HEK293 (cell line): Measurements from ENCODE around the gene KRT33A.

Experiments used
- CTCF ChIA-PET: fragments of 350-600 bp; formaldehyde crosslinking; extraction: SDS; loops from one replicate; lab custom pipeline; 2021; ENCODE audit warnings: antibody characterized with exemption; lab: Yijun Ruan, JAX
- POLR2A ChIA-PET: fragments of 300-600 bp; formaldehyde crosslinking; extraction: SDS; loops from one replicate; lab custom pipeline; 2020; ENCODE audit warnings: antibody characterized with exemption, inconsistent platforms; lab: Yijun Ruan, JAX
- H3K27ac ChIP-seq: fragments of 200-500 bp; sonication (Bioruptor generic); 2 replicates; pipeline ENCODE4 v1.5.1; 2014; ENCODE audit warnings: low read depth, low read length, control low read depth, inconsistent platforms; ENCODE audit errors: extremely low read depth
- H3K36me3 ChIP-seq, 2 experiments: fragments of 200-500 bp in 1 of 2; sonication (Bioruptor generic) in 1 of 2; 1 replicate in 1 of 2; 2 replicates in 1 of 2; pipeline ENCODE4 v1.5.1; 2014 to 2017; ENCODE audit warnings: inconsistent platforms in 2 of 2, low read length in 2 of 2; ENCODE audit not compliant: control insufficient read depth in 2 of 2, insufficient read depth in 1 of 2
- H3K4me1 ChIP-seq: fragments of 200-500 bp; sonication (Bioruptor generic); 2 replicates; pipeline ENCODE4 v1.5.1; 2014; ENCODE audit warnings: mild to moderate bottlenecking, low read length, inconsistent platforms; ENCODE audit not compliant: control insufficient read depth, insufficient read depth
- H3K4me3 ChIP-seq: 2 replicates; pipeline ENCODE4 v1.5.1; 2011; ENCODE audit warnings: low read depth, mild to moderate bottlenecking, control low read depth, low read length, moderate library complexity
- H3K9me3 ChIP-seq: fragments of 200-500 bp; sonication (Bioruptor generic); 2 replicates; pipeline ENCODE4 v1.5.1; 2014; ENCODE audit warnings: low read depth, low read length, inconsistent platforms; ENCODE audit not compliant: control insufficient read depth, insufficient read depth
- FEZF1 ChIP-seq: fragments of 450-650 bp; formaldehyde crosslinking; IDR thresholded peaks from 2 replicates; pipeline ENCODE4 v1.5.1; 2016; ENCODE audit warnings: missing biosample characterization, missing genetic modification characterization
- HOXA7 ChIP-seq: sonication (generic); formaldehyde crosslinking; IDR thresholded peaks from 2 replicates; pipeline ENCODE4 v1.8.1; 2022; ENCODE audit warnings: missing genetic modification reagents, borderline replicate concordance
- SALL2 ChIP-seq: fragments of 450-650 bp; formaldehyde crosslinking; IDR thresholded peaks from 2 replicates; pipeline ENCODE4 v1.5.0; 2017; ENCODE audit warnings: missing biosample characterization, mild to moderate bottlenecking, missing genetic modification characterization, borderline replicate concordance
- TCF7L2 ChIP-seq: IDR thresholded peaks from 2 replicates; pipeline ENCODE4 v1.6.1; 2011; ENCODE audit warnings: low read depth, mild to moderate bottlenecking, inconsistent platforms, low read length, moderate library complexity, borderline replicate concordance
- ZBTB17 ChIP-seq: fragments of 450-650 bp; formaldehyde crosslinking; IDR thresholded peaks from 2 replicates; pipeline ENCODE4 v1.5.1; 2016; ENCODE audit warnings: missing biosample characterization, missing genetic modification characterization
- ZBTB21 ChIP-seq: fragments of 450-650 bp; formaldehyde crosslinking; IDR thresholded peaks from 2 replicates; pipeline ENCODE4 v1.5.1; 2017; ENCODE audit warnings: missing biosample characterization, missing genetic modification characterization
- ZBTB7A ChIP-seq: fragments of 450-650 bp; formaldehyde crosslinking; IDR thresholded peaks from 2 replicates; pipeline ENCODE4 v1.5.1; 2016; ENCODE audit warnings: low read depth, missing biosample characterization, missing genetic modification characterization
- ZFP69B ChIP-seq: fragments of 450-650 bp; formaldehyde crosslinking; IDR thresholded peaks from 2 replicates; pipeline ENCODE4 v1.5.1; 2016; ENCODE audit warnings: missing biosample characterization, missing genetic modification characterization
- ZIC2 ChIP-seq: fragments of 450-650 bp; formaldehyde crosslinking; IDR thresholded peaks from 2 replicates; pipeline ENCODE4 v1.5.1; 2016; ENCODE audit warnings: missing biosample characterization, missing genetic modification characterization
- ZNF112 ChIP-seq: fragments of 450-650 bp; formaldehyde crosslinking; IDR thresholded peaks from 2 replicates; pipeline ENCODE4 v1.5.0; 2017; ENCODE audit warnings: missing biosample characterization, missing genetic modification characterization
- ZNF140 ChIP-seq: fragments of 450-650 bp; formaldehyde crosslinking; IDR thresholded peaks from 2 replicates; pipeline ENCODE4 v1.5.1; 2016; ENCODE audit warnings: missing biosample characterization, missing genetic modification characterization
- ZNF16 ChIP-seq: fragments of 450-650 bp; formaldehyde crosslinking; IDR thresholded peaks from 2 replicates; pipeline ENCODE4 v1.5.1; 2016; ENCODE audit warnings: low read depth, missing biosample characterization, missing genetic modification characterization
- ZNF169 ChIP-seq: fragments of 450-650 bp; formaldehyde crosslinking; IDR thresholded peaks from 2 replicates; pipeline ENCODE4 v1.5.1; 2016; ENCODE audit warnings: missing biosample characterization, missing genetic modification characterization
- ZNF175 ChIP-seq: fragments of 450-650 bp; formaldehyde crosslinking; IDR thresholded peaks from 2 replicates; pipeline ENCODE4 v1.5.1; 2016; ENCODE audit warnings: missing biosample characterization, missing genetic modification characterization
- ZNF311 ChIP-seq: fragments of 450-650 bp; formaldehyde crosslinking; IDR thresholded peaks from 2 replicates; pipeline ENCODE4 v1.5.1; 2017; ENCODE audit warnings: missing biosample characterization, missing genetic modification characterization, borderline replicate concordance
- ZNF416 ChIP-seq: fragments of 450-650 bp; formaldehyde crosslinking; IDR thresholded peaks from 2 replicates; pipeline ENCODE4 v1.5.1; 2016; ENCODE audit warnings: missing biosample characterization, missing genetic modification characterization
- ZNF48 ChIP-seq: fragments of 450-650 bp; formaldehyde crosslinking; IDR thresholded peaks from 2 replicates; pipeline ENCODE4 v1.5.1; 2016; ENCODE audit warnings: missing biosample characterization, missing genetic modification characterization
- ZNF510 ChIP-seq: fragments of 450-650 bp; formaldehyde crosslinking; IDR thresholded peaks from 2 replicates; pipeline ENCODE4 v1.5.1; 2018; ENCODE audit warnings: mild to moderate bottlenecking, missing genetic modification characterization, missing biosample characterization; ENCODE audit not compliant: insufficient replicate concordance
- ZNF596 ChIP-seq: fragments of 450-650 bp; IDR thresholded peaks from 2 replicates; pipeline ENCODE4 v1.5.0; 2018; ENCODE audit warnings: missing biosample characterization, mild to moderate bottlenecking, missing genetic modification characterization, moderate library complexity
- ZSCAN23 ChIP-seq: fragments of 450-650 bp; formaldehyde crosslinking; IDR thresholded peaks from 2 replicates; pipeline ENCODE4 v1.5.1; 2016; ENCODE audit warnings: missing biosample characterization, missing genetic modification characterization
- TF ChIP-seq, protein P1 (sequence below): fragments of 450-650 bp; formaldehyde crosslinking; IDR thresholded peaks from 2 replicates; pipeline ENCODE4 v1.5.1; 2017; ENCODE audit warnings: missing biosample characterization, missing genetic modification characterization
- TF ChIP-seq, protein P2 (sequence below): fragments of 450-650 bp; formaldehyde crosslinking; IDR thresholded peaks from 2 replicates; pipeline ENCODE4 v1.5.1; 2016; ENCODE audit warnings: missing biosample characterization, missing genetic modification characterization
- TF ChIP-seq, protein P3 (sequence below): fragments of 450-650 bp; formaldehyde crosslinking; IDR thresholded peaks from 2 replicates; pipeline ENCODE4 v1.5.1; 2016; ENCODE audit warnings: missing biosample characterization, missing genetic modification characterization
- TF ChIP-seq, protein P4 (sequence below): fragments of 450-650 bp; IDR thresholded peaks from 2 replicates; pipeline ENCODE4 v1.5.1; 2018; ENCODE audit warnings: missing biosample characterization, mild to moderate bottlenecking, missing genetic modification characterization

The KRT33A gene

DNA sequence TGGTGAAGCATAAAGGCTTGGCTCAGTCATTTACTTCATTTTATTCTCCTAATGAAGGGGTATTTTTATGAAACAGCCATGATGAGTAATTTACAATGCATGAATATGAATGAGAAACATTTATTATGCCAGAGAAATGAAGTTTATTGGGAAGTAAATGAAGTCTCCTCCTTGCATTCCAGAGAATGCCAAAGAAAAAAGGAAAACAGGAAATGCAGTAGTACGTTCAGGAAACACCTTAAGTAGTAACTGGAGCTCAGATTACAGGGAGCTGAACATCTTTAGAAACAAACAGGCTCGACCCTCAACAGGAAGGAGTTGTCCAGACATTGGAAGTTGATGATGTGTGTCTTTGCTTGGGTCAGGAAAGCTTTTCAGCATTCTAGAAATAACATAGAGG lies 26.9 kb upstream of the KRT33A start (continued):
- TF ChIP-seq ZBTB21 (tag by site-specific recombination), result no peak
- no peak for TF ChIP-seq ZNF48 (tag by site-specific recombination)

DNA sequence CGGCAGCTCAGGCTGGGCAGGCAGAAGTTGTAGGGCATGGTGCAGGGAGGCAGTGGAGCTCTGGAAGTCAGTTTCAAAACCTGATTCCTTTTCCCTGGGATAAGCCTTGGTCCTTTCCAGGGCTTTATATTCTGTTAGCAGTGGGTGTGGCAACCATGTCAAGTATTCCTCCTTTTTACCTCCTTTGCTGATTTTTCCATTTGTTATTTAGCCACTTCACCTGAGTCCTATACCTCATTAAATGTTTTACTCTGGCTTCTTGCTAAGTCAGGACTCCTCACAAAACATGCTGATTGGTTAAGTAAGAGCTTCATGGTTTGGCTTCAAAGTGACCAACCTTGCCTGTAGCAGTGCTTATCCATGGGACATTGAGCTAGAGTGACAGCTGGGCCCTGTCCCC lies 19.1 kb upstream of the KRT33A start, which contains the start of gene KRT33B:
TSS of gene KRT33B (minus strand) at position 101 of the 400 bp plus-strand sequence. CDS start at position 38, 63 bp downstream.
- CTCF ChIA-PET, result interaction anchor here (0.7 kb wide), 1 partner anchor 279 kb away, joined by 3 read pairs; no protein-coding TSS in a partner anchor
- TF ChIP-seq ZNF169, result no peak
- TF ChIP-seq SALL2, result no peak
- TF ChIP-seq, protein P1, sequence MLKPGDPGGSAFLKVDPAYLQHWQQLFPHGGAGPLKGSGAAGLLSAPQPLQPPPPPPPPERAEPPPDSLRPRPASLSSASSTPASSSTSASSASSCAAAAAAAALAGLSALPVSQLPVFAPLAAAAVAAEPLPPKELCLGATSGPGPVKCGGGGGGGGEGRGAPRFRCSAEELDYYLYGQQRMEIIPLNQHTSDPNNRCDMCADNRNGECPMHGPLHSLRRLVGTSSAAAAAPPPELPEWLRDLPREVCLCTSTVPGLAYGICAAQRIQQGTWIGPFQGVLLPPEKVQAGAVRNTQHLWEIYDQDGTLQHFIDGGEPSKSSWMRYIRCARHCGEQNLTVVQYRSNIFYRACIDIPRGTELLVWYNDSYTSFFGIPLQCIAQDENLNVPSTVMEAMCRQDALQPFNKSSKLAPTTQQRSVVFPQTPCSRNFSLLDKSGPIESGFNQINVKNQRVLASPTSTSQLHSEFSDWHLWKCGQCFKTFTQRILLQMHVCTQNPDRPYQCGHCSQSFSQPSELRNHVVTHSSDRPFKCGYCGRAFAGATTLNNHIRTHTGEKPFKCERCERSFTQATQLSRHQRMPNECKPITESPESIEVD, result no peak
- TF ChIP-seq FEZF1, result no peak
- TF ChIP-seq, protein P2, sequence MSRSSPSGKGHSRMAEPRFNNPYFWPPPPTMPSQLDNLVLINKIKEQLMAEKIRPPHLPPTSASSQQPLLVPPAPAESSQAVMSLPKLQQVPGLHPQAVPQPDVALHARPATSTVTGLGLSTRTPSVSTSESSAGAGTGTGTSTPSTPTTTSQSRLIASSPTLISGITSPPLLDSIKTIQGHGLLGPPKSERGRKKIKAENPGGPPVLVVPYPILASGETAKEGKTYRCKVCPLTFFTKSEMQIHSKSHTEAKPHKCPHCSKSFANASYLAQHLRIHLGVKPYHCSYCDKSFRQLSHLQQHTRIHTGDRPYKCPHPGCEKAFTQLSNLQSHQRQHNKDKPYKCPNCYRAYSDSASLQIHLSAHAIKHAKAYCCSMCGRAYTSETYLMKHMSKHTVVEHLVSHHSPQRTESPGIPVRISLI, result no peak
- no peak for TF ChIP-seq ZIC2
- TF ChIP-seq ZBTB17 (tag by site-specific recombination), result no peak
- TF ChIP-seq ZNF510 (tag by site-specific recombination), result no peak
- TF ChIP-seq HOXA7 (CRISPR knock-in tag), result no peak
- TF ChIP-seq ZNF140 (tag by site-specific recombination), result no peak
- no peak for TF ChIP-seq ZNF16 (tag by site-specific recombination)
- TF ChIP-seq ZNF112 (tag by site-specific recombination), result no peak
- no peak for TF ChIP-seq ZFP69B (tag by site-specific recombination)
- TF ChIP-seq ZNF596 (tag by site-specific recombination), result no peak
- no peak for TF ChIP-seq ZNF175 (tag by site-specific recombination)
- TF ChIP-seq, protein P3, sequence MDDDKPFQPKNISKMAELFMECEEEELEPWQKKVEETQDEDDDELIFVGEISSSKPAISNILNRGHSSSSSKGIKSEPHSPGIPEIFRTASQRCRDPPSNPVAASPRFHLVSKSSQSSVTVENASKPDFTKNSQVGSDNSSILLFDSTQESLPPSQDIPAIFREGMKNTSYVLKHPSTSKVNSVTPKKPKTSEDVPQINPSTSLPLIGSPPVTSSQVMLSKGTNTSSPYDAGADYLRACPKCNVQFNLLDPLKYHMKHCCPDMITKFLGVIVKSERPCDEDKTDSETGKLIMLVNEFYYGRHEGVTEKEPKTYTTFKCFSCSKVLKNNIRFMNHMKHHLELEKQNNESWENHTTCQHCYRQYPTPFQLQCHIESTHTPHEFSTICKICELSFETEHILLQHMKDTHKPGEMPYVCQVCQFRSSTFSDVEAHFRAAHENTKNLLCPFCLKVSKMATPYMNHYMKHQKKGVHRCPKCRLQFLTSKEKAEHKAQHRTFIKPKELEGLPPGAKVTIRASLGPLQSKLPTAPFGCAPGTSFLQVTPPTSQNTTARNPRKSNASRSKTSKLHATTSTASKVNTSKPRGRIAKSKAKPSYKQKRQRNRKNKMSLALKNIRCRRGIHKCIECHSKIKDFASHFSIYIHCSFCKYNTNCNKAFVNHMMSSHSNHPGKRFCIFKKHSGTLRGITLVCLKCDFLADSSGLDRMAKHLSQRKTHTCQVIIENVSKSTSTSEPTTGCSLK, result no peak
- POLR2A ChIA-PET, result interaction anchor here (0.6 kb wide), 1 partner anchor 19 kb away, joined by 6 read pairs; the partner anchor contains the start of gene KRT33A
- Histone ChIP-seq H3K27ac (no peak within 1 kb of the TSS), H3K4me3 (no peak within 1 kb of the TSS), H3K36me3 (no peaks in the 10 kb centered on the region), H3K9me3 (no peaks in the 10 kb centered on the region), H3K4me1 (no peaks in the 10 kb centered on the region)

DNA sequence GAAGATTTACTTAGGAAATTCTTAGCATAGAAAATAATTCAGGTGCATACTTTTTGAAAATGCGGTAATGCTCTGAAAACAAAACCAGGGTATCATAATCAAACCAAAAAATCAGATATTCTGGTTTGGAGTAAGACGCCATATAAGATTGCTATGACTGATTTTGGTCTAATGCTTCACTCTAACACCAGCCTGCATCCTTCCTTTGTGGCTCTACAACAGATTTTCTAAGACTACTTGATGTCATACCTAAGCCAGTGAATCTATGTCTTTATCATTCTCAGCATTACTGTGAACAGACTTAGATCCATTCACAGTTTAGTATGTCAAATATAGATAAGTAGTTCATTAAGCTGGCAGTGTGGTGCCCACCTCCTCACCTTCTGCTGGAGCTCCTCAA lies 18.4 kb upstream of the KRT33A start:
- TF ChIP-seq, protein P4, sequence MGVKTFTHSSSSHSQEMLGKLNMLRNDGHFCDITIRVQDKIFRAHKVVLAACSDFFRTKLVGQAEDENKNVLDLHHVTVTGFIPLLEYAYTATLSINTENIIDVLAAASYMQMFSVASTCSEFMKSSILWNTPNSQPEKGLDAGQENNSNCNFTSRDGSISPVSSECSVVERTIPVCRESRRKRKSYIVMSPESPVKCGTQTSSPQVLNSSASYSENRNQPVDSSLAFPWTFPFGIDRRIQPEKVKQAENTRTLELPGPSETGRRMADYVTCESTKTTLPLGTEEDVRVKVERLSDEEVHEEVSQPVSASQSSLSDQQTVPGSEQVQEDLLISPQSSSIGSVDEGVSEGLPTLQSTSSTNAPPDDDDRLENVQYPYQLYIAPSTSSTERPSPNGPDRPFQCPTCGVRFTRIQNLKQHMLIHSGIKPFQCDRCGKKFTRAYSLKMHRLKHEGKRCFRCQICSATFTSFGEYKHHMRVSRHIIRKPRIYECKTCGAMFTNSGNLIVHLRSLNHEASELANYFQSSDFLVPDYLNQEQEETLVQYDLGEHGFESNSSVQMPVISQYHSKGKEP (tag by site-specific recombination), result no peak
- TF ChIP-seq ZSCAN23 (no peak), ZBTB7A (no peak), ZNF311 (tag by site-specific recombination) (no peak), ZNF416 (no peak), TCF7L2 (no peak)
- no peaks in the 10 kb centered on the region for H3K36me3 ChIP-seq
- H3K9me3 ChIP-seq, result no peaks in the 10 kb centered on the region
- no peaks in the 10 kb centered on the region for H3K4me1 ChIP-seq
- ChIA-PET CTCF (interaction anchor here (1.8 to 2.1 kb wide), 2 partner anchors 35 to 180 kb away, joined by 5 to 9 read pairs; no protein-coding TSS in a partner anchor), POLR2A (no interaction called here)
- no peak overlapping the region for H3K27ac ChIP-seq
- H3K4me3 ChIP-seq, result no peak overlapping the region
